HG03066 (cell line): ENCODE measurements around the gene TJP3.

Experiments
- ATAC-seq: cut with Tn5 transposase; IDR thresholded peaks from one replicate; pipeline ENCODE4 v1.9.1; 2021; ENCODE audit warnings: low read depth; ENCODE audit not compliant: unreplicated experiment

TJP3 gene

DNA sequence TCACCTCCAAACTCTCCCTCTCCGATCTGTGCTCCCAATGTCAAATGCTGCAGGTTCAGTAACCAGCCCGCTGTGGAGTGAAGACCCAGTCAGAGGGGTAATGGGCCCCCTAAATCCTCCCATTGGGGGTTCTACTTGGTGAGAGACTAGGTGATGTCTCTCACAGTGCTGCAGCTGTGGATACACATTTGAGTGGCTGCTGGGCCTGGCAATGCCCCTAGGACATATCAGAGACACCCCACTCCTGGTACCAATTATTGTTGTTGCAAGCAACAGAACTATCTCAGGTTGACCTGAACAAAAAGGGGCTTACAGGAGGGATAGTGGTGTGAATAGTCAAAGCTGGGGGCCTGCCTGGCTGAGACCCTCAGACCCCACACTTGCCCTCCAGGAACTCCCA lies 73.4 kb downstream of the TJP3 start:
- ATAC-seq: no peak

DNA sequence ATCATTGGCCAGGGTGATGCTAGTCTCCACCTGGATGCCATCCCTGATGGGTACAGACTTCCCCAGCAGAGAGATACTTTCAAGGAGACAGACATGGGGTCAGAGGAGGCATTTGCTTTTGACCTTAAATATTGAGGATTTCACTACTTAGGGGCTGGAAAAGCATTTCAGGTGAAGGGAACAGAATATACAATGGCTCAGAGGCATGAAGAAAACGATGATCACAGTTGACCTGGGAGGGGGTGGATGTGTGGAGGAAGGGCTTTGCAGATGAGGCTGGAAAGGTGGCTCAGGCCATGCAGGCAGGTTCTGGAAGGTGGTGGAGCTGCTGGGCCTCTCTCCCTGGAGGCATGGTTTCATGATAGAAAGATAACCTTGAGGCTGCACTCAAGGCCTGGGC lies 74.1 kb downstream of the TJP3 start:
- no peak for ATAC-seq

- no peak for ATAC-seq
Measured at GRCh38 chr19:3782903-3783302, 74.7 kb downstream of the TJP3 start.

DNA sequence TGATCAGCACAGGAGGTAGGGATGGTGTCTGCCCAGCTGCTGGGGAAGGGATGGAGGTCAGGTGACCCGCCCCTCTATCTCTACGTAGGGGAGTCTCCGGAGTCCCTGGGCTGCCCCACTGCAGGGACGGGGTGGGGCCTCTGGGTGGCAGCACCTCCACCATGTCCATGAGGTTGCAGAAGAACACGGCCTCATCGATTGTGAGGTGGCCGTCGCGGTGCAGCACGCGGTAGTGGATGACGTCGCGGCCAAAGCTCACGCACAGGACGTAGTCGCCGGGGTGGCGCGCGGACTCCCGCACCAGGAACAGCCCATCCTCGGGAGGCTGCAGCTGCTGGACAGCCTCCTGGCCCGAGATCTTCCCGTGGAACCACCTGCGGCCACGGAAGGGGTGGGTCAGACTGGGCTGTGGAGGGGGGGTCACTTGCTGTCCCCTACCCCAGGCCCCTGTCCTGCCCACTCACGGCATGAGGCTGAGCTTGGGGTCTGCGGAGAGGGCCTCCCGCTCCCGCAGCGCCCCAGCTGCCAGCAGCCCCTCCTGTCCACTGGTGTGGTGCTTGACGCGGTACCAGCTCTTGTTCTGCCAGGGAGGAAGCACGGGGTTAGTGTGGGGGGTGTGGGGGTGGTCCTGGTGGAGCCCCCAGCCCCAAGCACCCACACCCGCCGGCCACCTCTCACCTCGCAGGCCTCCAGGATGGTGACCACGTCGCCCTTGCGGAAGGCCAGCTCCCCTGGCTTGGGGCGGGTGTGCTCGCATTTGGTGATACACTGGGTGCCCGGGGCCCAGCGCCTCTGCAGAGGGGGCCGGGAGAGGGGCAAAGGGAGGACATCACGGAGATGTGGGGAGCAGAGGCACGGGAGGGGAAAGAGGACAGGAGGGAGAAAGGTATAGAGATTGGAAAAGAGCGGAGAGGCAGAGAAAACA lies 75.7 kb downstream of the TJP3 start:
- ATAC-seq: no peak

- no peak for ATAC-seq
Measured at GRCh38 chr19:3784607-3785450, 76.6 kb downstream of the TJP3 start.

DNA sequence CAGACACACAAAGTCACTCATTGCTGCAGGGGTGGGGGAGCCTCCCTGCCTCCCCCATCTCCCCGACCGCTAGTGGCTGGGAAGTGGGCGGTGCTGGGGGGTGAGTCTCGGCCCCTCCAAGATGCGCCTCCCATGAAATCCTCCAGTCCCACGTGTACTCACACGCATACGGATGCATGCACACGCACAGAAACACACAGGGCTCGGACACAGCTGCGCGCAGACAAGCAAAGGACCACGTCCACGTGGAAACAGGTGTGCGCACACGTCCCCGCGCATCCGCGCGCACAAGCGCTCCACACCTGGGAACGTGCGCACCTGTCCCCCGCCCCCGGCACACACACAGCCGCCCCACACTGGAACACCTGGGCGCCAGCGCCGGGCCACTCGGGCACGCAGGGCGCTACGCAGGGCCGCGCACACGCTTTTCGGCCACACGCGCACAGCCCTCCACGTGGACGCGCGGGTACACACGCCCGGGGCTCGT lies 77.3 kb downstream of the TJP3 start:
- no peak for ATAC-seq

DNA sequence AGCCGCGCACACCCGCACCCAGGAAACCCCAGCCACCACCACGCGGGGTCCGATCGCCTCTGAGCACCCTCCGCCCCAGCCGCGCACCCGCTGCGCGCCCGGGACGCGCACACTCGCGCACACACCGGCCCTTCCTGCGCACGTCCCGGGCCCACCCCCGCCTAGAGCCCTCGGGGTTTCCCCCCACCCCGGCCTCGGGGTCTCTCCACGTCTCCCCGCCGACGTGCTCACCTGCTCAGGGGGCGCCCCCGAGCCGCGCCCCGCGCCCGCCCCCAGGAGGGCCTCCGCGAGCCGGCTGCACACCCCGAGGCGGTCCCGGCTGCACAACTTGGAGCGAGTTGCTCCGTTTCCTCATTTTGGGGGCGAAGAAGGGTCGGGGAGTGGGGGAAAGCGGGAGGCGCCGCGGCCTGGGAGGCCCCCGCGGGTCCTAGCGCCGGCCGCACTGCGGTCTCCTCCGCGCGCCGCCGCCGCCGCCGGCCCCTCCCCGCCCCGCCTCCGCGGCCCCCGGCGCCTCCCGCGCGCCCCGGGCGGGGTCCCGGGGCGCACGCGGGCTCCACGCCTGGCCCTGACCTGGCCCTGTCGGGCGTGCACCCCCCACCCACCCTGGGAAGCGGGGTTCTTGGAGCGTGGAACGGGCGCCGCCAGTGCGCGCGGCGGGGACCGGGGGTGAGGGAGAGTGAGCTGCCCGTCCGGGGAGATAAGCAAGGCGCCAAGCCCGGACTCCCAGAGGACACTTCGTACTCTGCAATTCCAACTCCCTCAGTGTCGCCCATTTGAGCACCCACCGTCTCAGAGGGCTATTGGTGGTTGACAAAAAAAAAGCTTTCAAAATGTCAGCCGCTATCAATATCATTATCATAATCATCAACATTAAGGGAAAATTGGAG lies 78.0 kb downstream of the TJP3 start, which contains the start of gene MATK:
Gene MATK (minus strand): TSS at position 444 of the 887 bp plus-strand sequence. CDS start 1,246 bp downstream, outside the sequence.
- no peak for ATAC-seq

DNA sequence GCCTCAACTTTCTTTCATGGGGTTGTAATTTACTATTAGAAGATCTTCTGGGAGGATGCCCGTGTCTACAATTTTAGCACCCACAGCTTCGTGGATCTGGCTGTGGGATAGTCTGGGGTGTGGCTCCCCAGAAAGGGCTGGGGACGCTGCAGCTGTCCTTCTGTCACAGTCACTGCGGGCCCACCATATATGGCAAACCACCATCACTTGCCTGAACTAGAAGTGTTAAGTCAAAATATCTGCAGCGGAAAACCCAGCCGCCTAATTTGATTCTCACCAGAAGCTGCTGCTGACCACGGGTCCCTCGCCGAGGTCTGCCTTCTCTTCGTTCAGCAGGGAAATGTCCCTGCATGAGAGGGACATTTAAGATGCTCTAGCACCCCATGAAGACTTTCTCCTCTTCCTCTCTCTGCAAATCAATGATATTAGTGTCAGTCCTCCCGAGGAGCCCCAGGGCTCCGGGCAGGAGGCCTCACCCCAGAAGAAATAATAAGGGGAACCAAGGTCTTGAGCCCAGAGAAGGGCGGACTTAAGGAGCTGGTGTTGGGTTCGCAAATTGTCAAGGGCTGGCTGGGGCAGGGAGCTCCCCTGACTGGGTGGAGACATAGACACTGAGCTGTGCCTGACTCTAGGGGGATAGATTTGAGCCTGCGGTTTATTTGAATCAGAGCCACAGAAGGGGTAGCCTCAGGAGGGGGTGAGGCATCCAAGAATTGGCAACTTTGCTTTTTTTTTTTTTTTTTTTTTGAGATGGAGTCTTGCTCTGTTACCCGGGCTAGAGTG lies 81.0 kb downstream of the TJP3 start:
- no peak for ATAC-seq

DNA sequence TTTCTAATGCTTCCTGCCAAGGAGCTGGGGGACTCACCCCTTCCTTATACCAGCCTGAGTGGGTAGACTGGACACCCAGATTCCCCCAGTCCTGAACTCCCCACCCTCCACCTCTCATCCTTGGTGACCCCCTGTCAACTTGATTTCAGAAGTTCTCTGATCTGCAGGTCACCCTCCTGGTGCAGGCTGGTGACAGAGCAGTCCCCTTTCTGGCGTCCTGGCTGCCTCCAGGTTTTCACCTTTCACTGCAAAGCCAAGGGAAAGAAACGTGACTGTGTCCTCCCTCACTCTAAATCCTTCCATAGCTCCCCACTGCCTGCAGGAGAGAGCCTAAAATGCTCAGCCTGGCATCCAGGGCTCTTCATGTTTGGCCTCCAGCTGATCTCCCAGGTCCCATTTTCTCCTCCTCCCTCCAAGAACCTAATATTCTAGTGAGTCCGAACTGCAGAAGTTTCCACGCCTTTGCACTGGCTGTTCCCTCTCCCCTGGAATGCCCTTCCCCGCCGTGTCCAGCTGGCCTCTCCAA lies 82.1 kb downstream of the TJP3 start:
- no peak for ATAC-seq

GRCh38 chr19:3790941-3791340 lies 82.8 kb downstream of the TJP3 start:
- ATAC-seq: no peak

DNA sequence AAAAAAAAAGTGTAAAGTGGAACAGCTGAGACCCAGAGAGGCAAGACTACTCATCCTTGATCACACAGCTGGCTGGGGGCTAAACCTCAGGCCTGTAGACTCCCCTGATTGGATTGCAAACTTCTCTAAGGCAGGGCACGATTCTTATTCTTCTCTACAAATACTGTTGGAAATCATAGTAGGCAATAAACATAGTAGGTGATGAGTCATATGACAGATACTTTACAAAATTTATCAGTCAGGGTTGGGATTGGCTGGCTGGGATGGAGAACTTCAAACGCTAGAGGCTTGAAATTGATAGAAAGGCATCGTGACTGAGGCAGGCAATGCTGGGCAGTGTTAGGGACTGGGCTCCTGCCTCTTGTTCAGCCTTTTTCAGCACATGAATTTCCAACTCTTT lies 83.9 kb downstream of the TJP3 start:
- ATAC-seq: no peak

- no peak for ATAC-seq
Measured at GRCh38 chr19:3793799-3794198, 85.6 kb downstream of the TJP3 start.

GRCh38 chr19:3796358-3796757 lies 88.2 kb downstream of the TJP3 start:
- ATAC-seq: no peak

- ATAC-seq: no peak
Measured at GRCh38 chr19:3798137-3798536, 90.0 kb downstream of the TJP3 start.
